Stimulated activated CD4-positive, alpha-beta T cell treated with anti-CD3 and anti-CD28 coated beads, Interleukin-1b, Interleukin-23, amount 100 ng/mL, for 24 hours (primary cell): Measurements from ENCODE around the gene PHGDH.
"Not testable (repeated sequence)": the region's sequence is repeated elsewhere in the genome, so short reads cannot be mapped to it uniquely, and the experiment has no call there.

ENCODE experiments used
- DNase-seq, 4 experiments: peaks; one replicate each; pipeline ENCODE4 v3.0.0-alpha.2; 2020; ENCODE audit warnings: low read depth in 4 of 4, low spot score in 1 of 4

PHGDH gene

DNA sequence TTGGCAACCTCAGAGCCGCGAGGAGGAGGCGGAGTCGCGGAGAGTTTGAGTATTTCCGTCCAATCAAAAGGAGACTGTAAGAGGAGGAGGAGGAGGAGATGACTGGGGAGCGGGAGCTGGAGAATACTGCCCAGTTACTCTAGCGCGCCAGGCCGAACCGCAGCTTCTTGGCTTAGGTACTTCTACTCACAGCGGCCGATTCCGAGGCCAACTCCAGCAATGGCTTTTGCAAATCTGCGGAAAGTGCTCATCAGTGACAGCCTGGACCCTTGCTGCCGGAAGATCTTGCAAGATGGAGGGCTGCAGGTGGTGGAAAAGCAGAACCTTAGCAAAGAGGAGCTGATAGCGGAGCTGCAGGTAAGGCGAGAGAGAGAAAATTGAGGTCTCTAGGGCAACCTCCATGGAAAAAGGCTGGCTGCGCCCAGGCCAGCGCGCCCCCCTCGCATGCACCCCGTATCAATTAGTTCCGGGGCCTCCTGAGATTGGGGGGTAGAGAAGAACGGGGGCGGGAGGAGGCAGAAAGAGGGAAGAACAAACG lies at the start of gene PHGDH:
PHGDH (plus strand) TSS at position 131 of the 538 bp plus-strand sequence; CDS start at position 220, 89 bp downstream.
- DNase-seq, result peak in 3 of 4 experiments; percentile 8 to 53 (median 30)

DNA sequence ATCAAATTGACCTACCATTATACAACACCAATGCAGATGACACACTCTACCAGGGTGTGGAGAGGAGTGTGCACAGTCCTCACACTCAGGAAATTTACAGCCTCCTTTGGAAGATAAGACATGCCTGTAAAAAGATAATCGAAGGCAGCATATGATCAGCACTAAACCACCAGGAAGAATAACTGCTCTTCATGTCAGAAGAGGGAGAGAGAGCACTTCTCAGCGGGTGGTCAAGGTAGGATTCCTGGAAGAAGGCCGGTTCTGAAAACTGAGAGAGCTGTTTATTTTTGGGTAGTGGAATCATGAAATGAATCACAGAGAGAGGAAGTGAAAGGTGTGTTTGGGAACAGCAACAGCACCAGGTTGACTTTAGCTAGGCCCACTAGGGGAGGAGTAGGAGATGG lies 49.7 kb upstream of the PHGDH start:
- DNase-seq, result no peak

DNA sequence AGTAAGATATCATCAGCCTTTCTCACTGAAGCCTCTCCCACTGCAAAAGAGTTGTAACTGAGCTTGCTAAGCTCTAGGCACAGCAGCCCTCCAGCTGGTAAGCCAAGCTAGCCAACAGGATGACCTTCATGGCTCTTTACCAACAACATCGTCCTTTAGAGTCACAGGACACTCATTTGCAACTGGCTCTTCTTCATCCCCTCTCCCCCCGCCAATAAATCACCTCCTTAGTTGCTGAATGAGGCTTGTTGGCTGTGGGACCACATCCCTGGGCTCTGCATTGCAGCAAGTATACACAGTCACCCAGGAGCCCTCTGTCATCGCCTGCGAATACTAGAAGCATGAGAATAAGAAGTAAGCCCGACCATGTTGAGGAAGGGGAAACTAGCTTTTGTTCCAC lies 47.7 kb upstream of the PHGDH start:
- DNase-seq, result no peak

DNA sequence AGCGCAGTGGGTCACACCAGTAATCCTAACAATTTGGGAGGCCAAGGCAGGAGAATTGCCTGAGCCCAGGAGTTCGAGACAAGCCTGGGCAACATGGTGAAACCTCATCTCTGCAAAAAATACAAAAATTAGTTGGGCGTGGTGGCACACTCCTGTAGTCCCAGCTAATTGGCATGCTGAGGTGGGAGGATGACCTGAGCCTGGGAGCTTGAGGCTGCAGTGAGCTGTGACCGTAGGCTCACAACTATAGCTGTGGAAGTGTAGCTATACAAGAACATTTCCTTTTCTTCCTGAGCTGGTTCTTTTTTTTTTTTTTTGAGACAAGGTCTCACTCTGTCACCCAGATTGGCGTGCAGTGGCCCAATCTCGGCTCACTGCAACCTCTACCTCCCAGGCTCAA lies 44.6 kb upstream of the PHGDH start:
- no peak for DNase-seq

DNA sequence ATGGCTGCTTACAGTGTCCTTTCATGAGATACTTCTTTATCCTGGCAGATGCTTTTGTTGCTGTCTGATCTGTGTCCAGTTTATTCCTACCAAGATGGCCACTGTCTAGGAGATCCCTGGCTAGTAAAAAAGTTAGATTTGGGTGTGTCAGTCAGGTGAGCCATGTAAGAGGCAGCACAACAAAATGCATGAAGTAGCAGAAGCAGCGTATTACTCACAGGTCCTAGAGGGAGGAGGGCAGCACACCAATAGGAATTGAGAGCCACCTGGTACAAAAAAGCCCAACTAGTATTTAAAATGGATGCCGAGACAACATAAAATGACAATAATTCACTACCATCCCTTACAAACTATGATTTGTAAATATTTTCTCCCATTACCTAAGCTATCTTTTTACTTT lies 40.8 kb upstream of the PHGDH start:
- no peak for DNase-seq

DNA sequence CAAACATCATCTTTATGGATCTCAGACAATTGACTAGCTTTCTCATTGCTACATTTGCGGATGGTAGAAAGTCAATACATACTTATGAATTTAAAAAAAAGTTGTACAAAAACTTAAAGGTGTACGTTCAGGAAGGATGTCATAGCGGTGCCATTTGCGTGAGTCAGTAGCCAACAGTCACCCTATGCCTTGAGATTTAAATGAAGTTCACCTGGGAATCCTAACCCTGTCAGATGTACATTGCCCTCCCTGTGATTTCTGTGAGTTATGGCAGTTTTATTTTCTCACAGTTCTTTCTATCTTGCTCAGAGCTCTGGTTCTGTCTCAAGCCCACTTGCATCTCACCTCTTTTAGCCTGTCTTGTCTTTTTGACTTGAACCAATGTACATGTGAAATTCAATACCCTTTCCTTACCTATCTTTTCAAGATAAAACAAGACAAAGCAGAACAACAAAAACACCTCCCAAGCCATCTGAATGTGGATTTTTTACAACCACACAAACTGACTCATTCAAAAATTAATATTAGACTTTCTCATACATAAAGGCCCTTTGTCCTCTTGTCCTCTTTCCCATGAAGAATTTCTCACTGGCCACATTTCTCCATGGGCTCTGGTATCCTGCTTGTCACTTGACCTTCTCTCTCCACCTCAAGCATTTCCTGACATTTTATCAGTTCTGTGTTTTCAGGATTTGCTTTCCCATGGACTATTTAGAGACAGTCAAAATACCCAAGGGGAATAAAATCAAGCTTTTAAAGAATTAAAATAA lies 38.4 kb upstream of the PHGDH start:
- DNase-seq, result no peak

DNA sequence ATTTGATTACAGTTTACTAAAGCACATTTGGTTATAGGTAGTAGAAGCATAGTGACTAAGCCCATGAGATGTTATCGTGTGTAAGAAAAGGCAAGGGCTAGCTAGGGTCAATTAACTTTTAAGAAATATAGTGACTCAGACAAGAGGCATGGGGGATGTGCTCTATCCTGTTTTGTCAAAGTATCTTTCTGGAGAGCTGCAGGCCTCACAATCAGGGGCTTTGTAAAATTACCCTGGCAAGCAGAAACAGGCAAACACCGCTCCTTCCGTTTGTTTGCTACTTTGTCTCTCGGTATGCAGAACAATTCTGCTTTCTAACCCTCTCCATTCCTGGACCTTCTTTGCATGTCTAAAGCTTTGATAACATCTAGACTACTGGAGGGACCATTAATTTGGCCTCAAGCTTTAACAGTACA lies 37.6 kb upstream of the PHGDH start:
- DNase-seq, result no peak

DNA sequence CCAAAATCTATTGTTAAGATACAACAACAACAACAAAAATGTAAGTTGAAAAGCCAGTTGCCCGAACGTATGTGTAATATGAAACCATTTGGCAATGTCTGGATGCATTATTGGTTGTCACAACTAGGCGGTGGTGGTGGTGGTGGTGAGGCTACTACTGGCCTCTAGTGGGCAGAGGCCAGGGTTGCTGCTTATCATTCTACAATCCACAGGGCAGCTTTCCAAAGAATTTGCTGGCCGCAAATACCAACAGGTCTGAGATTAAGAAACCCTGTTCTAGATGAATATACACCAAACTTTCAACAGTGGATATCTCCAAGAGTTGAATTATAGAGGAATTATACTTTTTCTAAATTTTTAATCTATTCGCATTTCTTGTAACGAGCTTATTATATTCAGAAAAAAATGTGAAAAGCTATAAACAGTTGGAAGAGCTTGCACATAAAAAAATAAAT lies 36.9 kb upstream of the PHGDH start:
- peak in 1 of 4 experiments; percentile 6 for DNase-seq

DNA sequence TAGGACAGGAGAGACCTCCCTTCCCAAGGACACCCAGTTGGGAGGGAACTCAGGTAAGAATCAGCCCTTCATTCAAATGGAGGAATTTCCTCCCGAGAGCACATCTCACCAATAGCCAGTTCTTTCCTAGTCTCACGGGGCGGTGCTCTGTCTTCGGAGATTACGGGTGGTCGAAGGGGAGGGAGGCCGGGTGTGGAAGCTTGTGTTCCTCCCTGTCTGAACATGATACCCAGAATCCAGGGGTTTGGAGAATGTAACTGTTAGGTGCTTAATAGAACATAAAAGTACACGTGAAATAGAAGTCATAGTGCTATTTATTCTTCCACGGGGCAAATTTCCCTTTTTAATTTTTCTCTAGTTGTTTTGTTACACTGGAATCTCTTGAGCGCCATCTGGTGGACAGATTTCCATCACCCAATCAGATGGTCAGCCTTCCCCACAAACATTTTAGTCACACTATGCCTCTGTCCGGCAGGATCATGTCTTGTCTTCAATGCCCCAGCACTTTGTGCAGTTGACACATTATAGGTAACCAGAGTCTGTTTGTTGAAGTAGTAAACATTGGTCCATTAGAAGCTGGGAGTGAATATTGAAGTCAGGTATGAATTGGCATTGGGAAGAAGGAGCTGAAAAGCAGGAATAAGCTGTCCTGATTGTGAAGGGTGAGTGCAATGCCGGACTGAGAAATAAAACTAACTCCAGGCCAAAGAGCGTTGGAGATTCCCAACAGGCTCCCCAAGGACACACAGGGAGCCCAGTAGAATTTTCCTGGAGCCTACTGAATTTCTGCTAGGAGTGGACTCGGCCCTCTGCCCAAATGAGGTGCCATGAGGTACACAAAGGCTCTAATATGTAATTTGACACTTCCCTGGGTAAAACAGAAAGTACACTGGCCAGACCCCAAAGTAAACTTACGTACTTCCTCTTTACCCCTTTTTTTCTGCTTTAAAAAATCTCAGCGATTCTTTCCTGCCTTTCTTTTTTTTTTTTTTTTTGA lies 36.1 kb upstream of the PHGDH start:
- peak; percentile 50 to 57 (median 53) for DNase-seq

DNA sequence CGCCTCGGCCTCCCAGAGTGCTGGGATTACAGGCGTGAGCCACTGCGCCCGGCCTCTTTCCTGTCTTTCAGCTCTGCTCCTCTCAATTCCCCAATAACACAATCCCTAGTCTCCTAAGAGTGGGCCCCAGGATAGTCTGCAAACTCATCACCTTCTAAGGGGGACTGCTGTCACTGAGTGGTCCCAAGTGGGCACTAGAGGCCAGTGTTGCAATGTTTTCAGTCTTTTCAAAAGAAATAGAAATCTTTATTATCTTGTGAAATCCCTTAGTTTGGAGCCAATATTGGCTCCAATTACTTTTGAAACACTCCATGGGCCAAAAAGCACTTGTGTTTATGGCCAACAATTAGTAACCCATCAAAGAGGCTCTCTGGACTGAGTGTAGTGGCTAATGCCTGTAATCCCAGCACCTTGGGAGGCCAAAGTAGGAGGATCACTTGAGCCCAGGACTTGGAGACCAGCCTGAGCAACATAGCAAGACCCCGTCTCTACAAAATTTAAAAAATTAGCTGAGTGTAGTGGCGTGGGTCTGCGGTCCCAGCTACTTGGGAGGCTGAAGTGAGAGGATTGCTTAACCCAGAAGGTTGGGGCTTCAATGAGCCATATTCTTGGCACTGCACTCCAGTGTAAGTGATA lies 35.0 kb upstream of the PHGDH start:
- DNase-seq, result no peak

DNA sequence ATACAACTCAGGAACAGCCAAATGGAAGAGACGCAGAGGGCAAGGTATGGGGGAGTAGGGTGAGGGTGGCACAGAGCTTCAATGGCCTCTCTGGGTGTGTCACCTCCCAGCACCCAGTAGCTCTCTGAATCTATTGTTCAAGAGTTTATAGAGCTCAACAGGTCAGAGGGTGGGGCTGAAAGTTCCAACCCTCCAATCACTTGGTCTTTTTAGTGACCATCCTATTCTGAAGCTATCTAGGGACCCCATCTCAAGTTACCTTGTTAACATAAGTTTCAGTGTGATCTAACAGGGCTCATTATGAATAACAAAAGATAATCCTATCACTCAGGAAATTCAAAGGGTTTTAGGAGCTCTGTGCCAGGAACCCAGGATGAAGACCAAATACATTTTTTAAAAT lies 32.5 kb upstream of the PHGDH start:
- DNase-seq, result no peak

DNA sequence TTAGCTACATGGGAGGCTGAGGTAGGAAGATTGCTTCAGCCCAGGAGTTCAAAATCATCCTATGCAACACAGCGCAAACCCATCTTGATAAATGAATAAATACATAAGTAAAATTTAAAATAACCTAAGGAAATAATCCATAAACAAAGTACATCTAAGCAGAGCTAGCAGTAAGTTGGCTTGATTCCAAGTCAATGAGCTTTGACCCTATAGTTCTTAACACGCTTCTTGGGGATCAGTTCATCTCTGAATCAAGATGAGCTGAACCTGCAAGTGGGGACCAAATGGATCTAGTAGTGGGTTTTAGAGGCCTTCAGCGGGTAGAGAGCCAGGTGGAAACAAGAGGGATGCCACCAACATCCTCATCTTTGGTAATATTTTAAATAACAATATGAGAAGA lies 31.5 kb upstream of the PHGDH start:
- DNase-seq, result no peak

DNA sequence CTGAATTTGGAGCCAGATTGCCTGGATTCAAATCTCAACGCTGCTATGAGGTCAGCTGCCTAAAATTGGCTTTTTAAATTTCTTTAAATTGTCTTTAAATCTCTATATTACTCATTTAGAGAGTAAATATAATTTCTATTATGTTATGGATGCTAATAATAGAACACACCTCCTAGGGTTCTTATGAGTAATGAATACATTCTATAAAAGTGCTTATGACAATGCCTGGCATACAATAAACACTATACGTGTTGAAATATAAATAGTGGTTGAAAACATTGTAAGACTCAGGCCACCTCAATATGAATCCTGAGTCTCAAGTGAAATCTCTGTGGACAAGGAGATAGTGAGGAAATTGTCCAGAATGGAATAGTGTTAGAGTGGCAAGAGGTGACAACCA lies 31.0 kb upstream of the PHGDH start:
- no peak for DNase-seq

DNA sequence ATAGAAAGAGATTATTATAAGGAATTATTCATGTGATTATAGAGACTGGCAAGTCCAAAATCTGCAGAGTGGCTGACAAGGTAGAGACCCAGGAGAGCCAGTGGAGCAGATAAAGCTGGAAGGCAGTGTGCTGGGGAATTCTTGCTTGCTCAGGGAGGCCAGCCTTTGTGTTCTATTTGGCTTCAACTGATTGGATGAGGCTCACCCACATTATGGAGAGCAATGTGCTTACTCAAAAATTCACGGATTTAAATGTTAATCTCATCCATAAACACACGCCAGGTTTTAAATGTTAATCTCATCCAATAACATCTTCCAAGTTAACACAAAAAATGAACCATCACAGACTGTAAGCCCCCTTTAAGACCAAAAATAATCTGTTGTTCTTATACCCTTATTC lies 30.2 kb upstream of the PHGDH start:
- no peak for DNase-seq

DNA sequence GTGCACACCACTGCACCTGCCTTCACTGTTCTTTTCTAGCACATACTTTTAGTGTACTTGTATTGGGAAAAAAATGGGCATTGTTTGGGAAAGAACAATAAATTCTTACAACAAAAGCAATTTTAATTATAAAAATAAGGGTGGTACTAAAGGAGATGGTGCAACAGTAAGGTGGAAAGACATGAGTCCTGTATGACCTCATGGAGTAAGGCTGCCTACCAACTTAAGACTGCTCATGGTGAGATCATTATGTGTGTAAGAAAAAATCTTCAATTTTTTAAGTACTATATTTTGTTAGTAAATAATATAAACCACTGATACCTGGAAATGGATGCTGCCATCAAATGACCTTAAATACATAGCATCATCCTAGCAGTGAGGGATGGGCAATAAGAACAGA lies 29.6 kb upstream of the PHGDH start:
- no peak for DNase-seq

DNA sequence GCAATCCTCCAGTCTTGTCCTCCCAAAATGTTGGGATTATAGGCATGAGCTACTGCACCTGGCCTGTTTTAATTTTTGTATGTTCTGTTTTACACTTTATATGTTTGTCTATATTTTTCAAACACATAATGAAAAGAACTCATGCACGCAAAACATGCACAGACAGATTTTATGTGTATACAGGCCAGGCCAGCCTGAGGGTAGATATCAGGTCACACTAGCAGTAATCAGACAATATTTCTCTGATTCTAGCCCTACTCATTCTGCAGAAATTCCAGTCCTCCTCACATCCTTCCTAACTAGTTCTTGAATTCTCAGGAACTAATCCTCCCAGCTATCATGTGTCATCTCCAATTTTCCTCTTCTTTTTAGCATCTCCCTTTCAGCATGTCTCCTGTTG lies 27.8 kb upstream of the PHGDH start:
- DNase-seq, result no peak

DNA sequence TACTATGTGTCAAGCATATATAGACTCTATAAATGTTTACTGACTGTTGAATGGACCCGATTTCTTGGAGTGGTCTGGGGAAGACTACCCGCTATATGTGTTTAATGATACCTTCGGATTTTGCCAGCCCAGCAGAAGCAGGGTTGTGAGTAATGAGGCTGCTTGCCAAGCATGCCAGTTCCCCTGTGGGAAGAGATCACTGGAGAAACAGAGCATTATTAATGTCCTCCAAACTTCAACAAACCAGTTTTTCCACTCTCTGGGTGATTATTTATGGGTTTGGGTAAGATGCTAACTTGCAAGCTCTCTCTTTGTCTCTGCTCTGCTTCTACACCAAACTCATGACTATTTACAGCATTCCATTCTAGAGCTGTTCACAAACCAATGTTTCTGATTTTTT lies 25.1 kb upstream of the PHGDH start:
- DNase-seq, result no peak

DNA sequence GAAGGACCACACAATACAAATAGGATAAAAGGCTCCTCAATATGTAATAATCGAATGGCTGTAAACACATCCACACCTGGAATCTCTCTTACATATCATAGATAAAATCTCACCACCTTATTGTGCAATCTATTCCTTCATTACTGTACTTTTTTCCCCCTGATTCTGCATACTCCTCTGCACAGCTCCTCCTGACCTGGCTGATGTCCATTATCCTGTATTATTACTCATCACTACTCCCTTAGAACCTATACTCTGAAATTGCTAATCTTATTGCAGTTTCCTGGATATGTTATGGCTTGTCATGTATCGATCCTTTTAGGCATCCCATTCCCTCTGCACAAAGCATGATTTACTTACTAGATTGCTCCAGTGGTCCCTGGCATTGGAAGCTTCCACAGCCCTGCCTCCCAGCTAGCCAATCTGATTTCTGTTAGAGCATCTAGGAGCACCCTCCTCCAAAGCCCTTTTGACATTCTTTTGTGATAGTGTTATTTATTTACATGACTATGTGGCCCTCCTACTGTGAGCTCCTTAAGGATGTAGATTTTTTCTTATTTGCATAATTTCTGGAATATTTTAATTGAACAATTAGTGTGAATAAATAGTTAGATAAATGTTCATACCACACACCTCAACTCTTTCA lies 24.2 kb upstream of the PHGDH start:
- DNase-seq, result no peak

DNA sequence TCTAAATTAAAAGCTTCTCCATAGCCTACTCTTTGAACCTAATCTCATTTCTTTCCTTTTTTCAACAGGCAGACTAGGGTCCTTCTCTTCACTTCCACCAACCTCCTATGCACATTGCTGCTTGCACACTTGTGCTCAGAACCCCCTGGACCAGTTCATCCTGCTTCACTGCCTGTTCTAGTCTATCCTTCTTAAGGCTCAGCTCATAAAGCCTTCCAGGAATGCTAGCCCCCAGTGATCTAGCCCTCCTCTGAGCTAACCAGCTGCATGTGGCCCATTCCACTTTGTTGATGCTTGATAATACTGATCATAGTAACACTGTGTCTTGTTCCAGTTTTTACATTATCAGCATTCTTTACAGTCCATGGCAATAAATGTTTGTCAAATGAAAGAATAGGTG lies 22.9 kb upstream of the PHGDH start:
- DNase-seq, result no peak

DNA sequence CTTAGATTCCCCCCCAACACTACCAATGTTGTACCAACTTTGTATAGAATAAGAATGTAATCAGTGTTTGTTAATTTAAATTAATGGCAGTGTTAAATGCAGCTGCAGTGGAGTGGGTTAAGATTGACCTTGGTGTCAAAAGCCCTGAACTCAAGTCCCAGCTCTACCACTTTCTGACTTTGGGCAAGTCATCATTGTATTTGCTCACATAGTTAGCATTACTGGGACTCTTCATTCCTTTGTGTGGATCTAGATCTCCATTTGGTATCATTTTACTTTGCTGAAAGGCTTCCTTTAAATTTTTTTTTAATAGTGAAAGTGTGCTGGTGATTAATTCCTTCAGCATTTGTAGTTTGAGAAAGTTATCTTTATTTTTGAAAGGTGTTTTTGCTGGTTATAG lies 22.2 kb upstream of the PHGDH start:
- DNase-seq, result no peak

DNA sequence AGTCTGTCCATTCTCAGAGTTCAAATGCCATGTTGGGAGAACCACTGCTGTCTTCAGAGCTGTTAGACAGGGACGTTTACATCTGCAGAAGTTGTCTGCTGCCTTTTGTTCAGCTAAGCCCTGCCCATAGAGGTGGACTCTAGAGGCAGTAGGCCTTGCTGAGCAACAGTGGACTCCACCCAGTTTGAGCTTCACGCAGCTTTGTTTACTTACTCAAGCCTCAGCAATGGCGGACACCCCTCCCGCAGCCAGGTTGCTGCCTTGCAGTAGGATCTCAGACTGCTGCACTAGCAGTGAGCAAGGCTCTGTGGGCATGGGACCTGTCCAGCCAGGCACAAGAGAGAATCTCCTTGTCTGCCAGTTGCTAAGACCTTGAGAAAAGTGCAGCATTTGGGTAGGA lies 14.9 kb upstream of the PHGDH start:
- DNase-seq, result not testable (repeated sequence)
